GM21723 (cell line): ENCODE data around the gene CCDC186.
"Not testable (repeated sequence)": the region's sequence is repeated elsewhere in the genome, so short reads cannot be mapped to it uniquely, and the experiment has no call there.

ENCODE experiments used
- ATAC-seq: cut with Tn5 transposase; IDR thresholded peaks from one replicate; pipeline ENCODE4 v1.9.1; 2021; ENCODE audit warnings: mild to moderate bottlenecking, moderate library complexity; ENCODE audit not compliant: unreplicated experiment

Gene CCDC186

GRCh38 chr10:114174695-114175188, 739 bp upstream of the CCDC186 start:
- no peak for ATAC-seq

GRCh38 chr10:114173603-114173920, 441 bp downstream of the CCDC186 start:
- peak; percentile 5 for ATAC-seq

GRCh38 chr10:114172776-114173602, 1.0 kb downstream of the CCDC186 start:
- ATAC-seq: no peak

GRCh38 chr10:114172216-114172615, 1.8 kb downstream of the CCDC186 start:
- ATAC-seq: no peak

GRCh38 chr10:114168450-114169009, 5.5 kb downstream of the CCDC186 start:
- ATAC-seq: no peak

- ATAC-seq: no peak
Observed at GRCh38 chr10:114167985-114168384, 6.0 kb downstream of the CCDC186 start.

- no peak for ATAC-seq
Observed at GRCh38 chr10:114166494-114166893, 7.5 kb downstream of the CCDC186 start.

GRCh38 chr10:114166043-114166442, 8.0 kb downstream of the CCDC186 start:
- no peak for ATAC-seq

- ATAC-seq: no peak
Observed at GRCh38 chr10:114163062-114163461, 10.9 kb downstream of the CCDC186 start.

- ATAC-seq: no peak
Observed at GRCh38 chr10:114157912-114158311, 16.1 kb downstream of the CCDC186 start.

- no peak for ATAC-seq
Observed at GRCh38 chr10:114151892-114152291, 22.1 kb downstream of the CCDC186 start.

- ATAC-seq: no peak
Observed at GRCh38 chr10:114151486-114151885, 22.5 kb downstream of the CCDC186 start.

GRCh38 chr10:114149476-114149875, 24.5 kb downstream of the CCDC186 start:
- ATAC-seq: not testable (repeated sequence)

- ATAC-seq: no peak
Observed at GRCh38 chr10:114143160-114143559, 30.8 kb downstream of the CCDC186 start.

- ATAC-seq: no peak
Observed at GRCh38 chr10:114142018-114142417, 32.0 kb downstream of the CCDC186 start.

GRCh38 chr10:114140827-114141226, 33.2 kb downstream of the CCDC186 start:
- ATAC-seq: not testable (repeated sequence)

- no peak for ATAC-seq
Observed at GRCh38 chr10:114140036-114140435, 34.0 kb downstream of the CCDC186 start.

- ATAC-seq: no peak
Observed at GRCh38 chr10:114138581-114138980, 35.4 kb downstream of the CCDC186 start.

- no peak for ATAC-seq
Observed at GRCh38 chr10:114135476-114135875, 38.5 kb downstream of the CCDC186 start.

GRCh38 chr10:114131094-114131493, 42.9 kb downstream of the CCDC186 start:
- peak; percentile 90 for ATAC-seq

GRCh38 chr10:114121031-114121430, 53.0 kb downstream of the CCDC186 start:
- ATAC-seq: no peak

GRCh38 chr10:114118514-114118913, 55.5 kb downstream of the CCDC186 start:
- ATAC-seq: no peak
